Liver (tissue), 3 donors: ENCODE data around the gene STMN1.

Experiments
- EGR1 ChIP-seq, 2 donors: IDR thresholded peaks; 2 replicates each; pipeline ENCODE4 v1.6.1; 2016 to 2018; ENCODE audit warnings: antibody characterized with exemption in 2 of 2, low read depth in 2 of 2
- GABPA ChIP-seq, 2 donors: IDR thresholded peaks in 1 of 2; conservative IDR thresholded peaks in 1 of 2; 2 replicates each; pipeline ENCODE4 v1.6.1; 2016; ENCODE audit warnings: antibody characterized with exemption in 2 of 2, mild to moderate bottlenecking in 1 of 2, moderate library complexity in 1 of 2
- JUND ChIP-seq, 2 donors: IDR thresholded peaks; 2 replicates each; pipeline ENCODE4 v1.6.1; 2016; ENCODE audit warnings: antibody characterized with exemption in 2 of 2
- NR2F2 ChIP-seq: IDR thresholded peaks from 2 replicates; pipeline ENCODE4 v1.6.1; 2016; ENCODE audit warnings: antibody characterized with exemption
- RAD21 ChIP-seq, 2 donors: IDR thresholded peaks; 2 replicates each; pipeline ENCODE4 v1.6.1; 2016; ENCODE audit warnings: antibody characterized with exemption in 2 of 2, mild to moderate bottlenecking in 2 of 2
- RXRA ChIP-seq, 2 donors: IDR thresholded peaks; 2 replicates each; pipeline ENCODE4 v1.6.1; 2017 to 2018; ENCODE audit warnings: antibody characterized with exemption in 2 of 2, mild to moderate bottlenecking in 1 of 2
- SP1 ChIP-seq: IDR thresholded peaks from 2 replicates; pipeline ENCODE4 v1.6.1; 2018; ENCODE audit warnings: antibody characterized with exemption, mild to moderate bottlenecking
- TAF1 ChIP-seq: conservative IDR thresholded peaks from 2 replicates; pipeline ENCODE4 v1.6.1; 2016; ENCODE audit warnings: antibody characterized with exemption, mild to moderate bottlenecking
- YY1 ChIP-seq: IDR thresholded peaks from 2 replicates; pipeline ENCODE4 v1.6.1; 2016; ENCODE audit warnings: antibody characterized with exemption, mild to moderate bottlenecking
- TF ChIP-seq, protein P1 (sequence below): fragments of 150-350 bp; IDR thresholded peaks from 2 replicates; pipeline ENCODE4 v1.5.1; 2017; ENCODE audit warnings: improper control_type of control experiment, low read depth, low read length; ENCODE audit not compliant: missing input control
- TF ChIP-seq, protein P2 (sequence below): IDR thresholded peaks from 2 replicates; pipeline ENCODE4 v1.6.1; 2016; ENCODE audit warnings: antibody characterized with exemption
- TF ChIP-seq, protein P3 (sequence below): IDR thresholded peaks from 2 replicates; pipeline ENCODE4 v1.6.1; 2016; ENCODE audit warnings: antibody characterized with exemption
- donor health status: healthy.
- donor health status: healthy.

DNA sequence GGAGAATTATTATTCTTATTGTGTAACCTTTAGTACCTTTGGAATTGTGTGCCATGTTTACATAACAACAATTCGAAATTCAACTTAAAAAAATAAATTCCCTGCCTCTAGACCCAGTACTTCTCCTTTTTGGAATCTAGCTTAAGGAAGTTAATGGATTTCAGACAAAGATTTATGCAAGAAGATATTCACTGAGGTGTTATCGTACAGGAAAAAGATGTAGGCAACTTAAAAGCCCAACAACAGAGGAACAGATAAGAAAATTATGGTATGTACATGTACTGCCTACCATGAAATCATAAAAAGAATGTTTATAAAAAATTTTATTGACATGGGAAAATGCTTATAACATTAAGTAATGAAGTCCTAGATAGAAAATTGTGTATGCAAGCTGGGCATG, 18.2 kb upstream of the STMN1 start:
- TF ChIP-seq, protein P1, sequence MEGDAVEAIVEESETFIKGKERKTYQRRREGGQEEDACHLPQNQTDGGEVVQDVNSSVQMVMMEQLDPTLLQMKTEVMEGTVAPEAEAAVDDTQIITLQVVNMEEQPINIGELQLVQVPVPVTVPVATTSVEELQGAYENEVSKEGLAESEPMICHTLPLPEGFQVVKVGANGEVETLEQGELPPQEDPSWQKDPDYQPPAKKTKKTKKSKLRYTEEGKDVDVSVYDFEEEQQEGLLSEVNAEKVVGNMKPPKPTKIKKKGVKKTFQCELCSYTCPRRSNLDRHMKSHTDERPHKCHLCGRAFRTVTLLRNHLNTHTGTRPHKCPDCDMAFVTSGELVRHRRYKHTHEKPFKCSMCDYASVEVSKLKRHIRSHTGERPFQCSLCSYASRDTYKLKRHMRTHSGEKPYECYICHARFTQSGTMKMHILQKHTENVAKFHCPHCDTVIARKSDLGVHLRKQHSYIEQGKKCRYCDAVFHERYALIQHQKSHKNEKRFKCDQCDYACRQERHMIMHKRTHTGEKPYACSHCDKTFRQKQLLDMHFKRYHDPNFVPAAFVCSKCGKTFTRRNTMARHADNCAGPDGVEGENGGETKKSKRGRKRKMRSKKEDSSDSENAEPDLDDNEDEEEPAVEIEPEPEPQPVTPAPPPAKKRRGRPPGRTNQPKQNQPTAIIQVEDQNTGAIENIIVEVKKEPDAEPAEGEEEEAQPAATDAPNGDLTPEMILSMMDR, result no peak
- TF ChIP-seq SP1, result no peak
- no peak for TF ChIP-seq JUND (IDR thresholded peaks at IDR 0.05)
- no peak for TF ChIP-seq GABPA (IDR thresholded peaks at IDR 0.05 in 1 of 2, conservative IDR thresholded peaks at IDR 0.05 in 1 of 2)
- TF ChIP-seq, protein P2, sequence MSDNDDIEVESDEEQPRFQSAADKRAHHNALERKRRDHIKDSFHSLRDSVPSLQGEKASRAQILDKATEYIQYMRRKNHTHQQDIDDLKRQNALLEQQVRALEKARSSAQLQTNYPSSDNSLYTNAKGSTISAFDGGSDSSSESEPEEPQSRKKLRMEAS, result no peak
- no peak for TF ChIP-seq RAD21 (IDR thresholded peaks at IDR 0.05)
- TF ChIP-seq NR2F2, result no peak
- no peak for TF ChIP-seq EGR1 (IDR thresholded peaks at IDR 0.05; ENCODE audit: low read depth in 2 of 2)
- TF ChIP-seq YY1, result no peak
- TF ChIP-seq, protein P3, sequence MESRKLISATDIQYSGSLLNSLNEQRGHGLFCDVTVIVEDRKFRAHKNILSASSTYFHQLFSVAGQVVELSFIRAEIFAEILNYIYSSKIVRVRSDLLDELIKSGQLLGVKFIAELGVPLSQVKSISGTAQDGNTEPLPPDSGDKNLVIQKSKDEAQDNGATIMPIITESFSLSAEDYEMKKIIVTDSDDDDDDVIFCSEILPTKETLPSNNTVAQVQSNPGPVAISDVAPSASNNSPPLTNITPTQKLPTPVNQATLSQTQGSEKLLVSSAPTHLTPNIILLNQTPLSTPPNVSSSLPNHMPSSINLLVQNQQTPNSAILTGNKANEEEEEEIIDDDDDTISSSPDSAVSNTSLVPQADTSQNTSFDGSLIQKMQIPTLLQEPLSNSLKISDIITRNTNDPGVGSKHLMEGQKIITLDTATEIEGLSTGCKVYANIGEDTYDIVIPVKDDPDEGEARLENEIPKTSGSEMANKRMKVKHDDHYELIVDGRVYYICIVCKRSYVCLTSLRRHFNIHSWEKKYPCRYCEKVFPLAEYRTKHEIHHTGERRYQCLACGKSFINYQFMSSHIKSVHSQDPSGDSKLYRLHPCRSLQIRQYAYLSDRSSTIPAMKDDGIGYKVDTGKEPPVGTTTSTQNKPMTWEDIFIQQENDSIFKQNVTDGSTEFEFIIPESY, result no peak
- no peak for TF ChIP-seq TAF1
- TF ChIP-seq RXRA (IDR thresholded peaks at IDR 0.05), result no peak
